GM19438 (cell line): Measurements from ENCODE around the gene CYB561.

Source experiments
- ATAC-seq: cut with Tn5 transposase; IDR thresholded peaks from one replicate; pipeline ENCODE4 v1.9.1; 2021; ENCODE audit warnings: low read depth; ENCODE audit not compliant: unreplicated experiment

Gene CYB561

GRCh38 chr17:63419398-63419797, 26.7 kb downstream of the CYB561 start:
- no peak for ATAC-seq

DNA sequence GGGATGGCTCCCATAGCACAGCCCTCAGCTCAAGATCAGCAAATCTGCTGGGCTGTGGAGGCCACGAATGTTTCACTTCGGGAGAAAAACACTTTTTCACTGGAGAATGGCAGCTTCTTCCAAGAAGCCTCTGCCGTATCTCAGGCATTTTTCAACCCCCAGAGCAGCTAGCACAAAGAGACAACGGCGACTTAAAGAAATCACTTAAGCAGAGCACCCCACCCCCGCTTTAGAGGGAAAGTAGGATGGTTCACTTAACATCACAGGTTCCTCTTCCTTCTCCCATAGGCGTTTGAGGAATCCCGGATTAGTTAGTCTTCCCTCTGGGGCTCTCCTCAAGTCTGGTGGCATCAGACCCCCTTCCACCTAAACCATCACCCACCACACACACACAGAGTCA, 27.6 kb downstream of the CYB561 start:
- ATAC-seq = no peak

DNA sequence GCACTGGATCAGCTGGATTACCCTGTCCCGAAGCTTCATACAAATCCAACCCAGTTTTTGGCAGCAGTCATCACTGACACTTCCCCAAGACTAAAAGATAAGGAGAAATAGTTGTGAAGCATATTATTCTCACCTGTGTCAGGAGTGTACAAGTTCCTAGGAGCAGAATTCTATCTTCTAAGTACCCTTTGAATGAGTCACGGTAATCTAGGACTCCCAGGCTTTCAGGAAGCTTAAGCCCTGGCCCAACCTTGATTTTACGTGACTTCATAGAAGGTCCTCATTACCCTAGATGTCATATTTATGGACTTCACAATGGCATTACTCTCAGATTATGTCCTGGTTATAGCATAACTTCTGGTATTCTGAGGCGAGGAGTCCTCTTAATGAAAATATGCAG, 31.9 kb downstream of the CYB561 start:
- ATAC-seq = no peak

GRCh38 chr17:63413128-63413527, 33.0 kb downstream of the CYB561 start:
- ATAC-seq = no peak

- ATAC-seq = no peak
These were observed 33.9 kb downstream of the CYB561 start for GRCh38 chr17:63412234-63412633.

DNA sequence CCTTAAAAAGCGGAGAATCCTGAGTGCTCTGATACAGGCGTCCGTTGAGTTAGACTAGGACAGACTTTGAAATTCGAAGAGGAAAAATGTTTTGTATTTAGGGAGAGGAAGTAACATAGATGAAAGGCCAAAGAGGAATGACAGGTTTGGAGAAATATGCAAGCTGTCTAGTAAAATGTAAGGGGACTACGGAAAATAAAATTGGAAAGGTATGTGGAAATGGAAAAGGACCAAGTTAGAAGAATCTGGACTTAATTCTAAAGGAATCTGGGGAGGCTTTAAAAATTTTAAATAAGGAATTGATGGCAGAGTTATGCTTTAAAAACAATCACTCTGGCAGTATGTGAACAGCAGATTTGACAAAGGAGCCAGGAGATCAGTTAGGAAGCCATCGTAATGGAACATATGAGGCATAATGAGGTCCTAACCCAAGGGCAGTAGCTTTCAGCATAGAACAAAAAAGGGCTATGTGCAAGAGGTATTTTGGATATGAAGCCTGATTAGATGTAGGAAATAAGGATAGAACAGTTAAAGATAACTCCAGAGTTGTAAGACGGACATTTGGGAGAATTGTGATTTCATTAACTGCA, 38.3 kb downstream of the CYB561 start:
- ATAC-seq = no peak

DNA sequence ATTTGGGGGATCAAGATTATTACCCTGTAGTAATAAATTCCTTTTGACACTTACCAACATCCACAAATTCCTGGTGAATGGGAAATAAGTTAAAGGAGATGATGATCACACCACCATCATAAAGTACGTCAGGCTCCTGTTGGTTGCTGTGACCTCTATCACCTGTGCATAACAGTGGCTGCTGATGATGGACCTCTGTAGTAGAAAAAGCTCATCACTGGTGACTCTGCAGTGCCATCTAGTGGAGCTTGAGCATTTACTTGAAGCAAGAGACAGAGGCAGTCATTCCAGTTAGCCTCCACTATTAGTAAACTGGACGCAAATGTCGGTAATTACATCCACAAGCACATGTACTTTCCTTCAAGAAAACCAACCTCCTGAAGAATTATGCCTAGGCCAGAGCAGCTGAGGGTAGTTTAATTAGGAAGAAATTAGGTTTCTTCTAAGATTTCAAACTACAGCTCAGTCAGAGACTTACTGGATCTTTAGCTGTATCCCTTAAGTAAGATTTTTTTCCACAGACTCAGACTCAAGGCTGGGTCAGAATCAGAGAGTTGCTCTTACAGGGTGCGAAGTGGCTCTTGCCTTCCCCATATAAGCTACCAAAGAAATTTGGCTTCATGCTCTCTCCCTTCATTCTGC, 39.3 kb downstream of the CYB561 start:
- no peak for ATAC-seq

DNA sequence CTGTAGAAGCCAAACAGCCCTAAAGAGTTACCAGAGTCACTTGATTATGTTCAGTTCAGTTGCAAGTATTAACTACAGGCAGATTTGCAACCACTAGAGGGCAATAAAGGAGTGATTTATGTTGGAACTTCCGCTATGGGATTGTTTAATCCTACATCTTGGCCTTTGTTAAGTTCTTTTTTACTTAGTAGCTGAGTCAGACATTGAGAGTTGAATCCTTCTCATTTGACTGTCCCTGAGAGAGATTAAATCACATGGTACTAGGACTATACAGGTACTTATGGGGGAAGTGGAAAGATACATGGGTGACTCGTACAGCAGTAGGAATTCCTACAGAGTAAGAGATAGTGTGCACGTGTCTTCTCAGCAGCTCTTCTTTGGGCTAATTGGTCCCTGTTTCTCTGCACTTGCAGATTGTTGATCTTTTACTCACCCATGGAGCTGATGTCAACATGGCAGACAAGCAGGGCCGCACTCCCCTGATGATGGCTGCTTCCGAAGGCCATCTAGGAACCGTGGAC, 40.3 kb downstream of the CYB561 start:
- no peak for ATAC-seq

DNA sequence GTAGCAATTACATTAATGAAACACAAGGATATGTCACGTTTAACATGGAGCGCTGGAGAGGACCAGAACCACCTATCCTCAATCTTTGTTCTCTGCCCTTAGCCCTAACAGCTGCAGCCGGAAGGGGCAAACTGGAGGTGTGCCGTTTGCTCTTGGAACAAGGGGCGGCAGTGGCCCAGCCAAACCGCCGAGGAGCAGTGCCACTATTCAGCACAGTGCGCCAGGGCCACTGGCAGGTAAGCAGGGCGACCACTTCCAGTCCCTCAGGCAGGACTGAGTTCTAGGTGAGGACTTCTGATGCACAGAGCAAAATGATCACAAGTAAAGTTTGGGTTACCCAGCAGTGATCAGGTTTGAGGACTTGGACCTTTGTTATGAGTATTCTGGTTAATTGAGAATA, 41.1 kb downstream of the CYB561 start:
- ATAC-seq = no peak

GRCh38 chr17:63402431-63403212, 43.5 kb downstream of the CYB561 start:
- ATAC-seq = no peak

GRCh38 chr17:63399856-63400255, 46.2 kb downstream of the CYB561 start:
- no peak for ATAC-seq

DNA sequence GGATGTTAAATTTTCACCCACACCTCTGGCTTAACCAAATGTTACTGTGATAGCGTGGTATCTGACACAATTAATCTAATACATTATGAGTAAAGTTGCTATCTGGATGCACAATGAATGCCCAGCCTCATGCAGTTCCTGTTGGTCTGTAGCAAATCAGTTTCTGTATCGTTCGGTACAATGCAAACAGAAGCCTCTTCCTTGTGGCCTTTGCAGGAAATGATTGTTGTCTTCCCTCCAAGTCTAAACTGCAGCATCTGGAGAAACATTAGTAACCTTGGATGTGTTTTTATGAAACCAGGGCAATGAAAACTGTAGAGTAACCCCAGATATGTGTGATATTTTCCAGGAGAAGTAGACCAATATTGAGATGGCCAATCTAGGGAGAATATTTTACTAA, 46.8 kb downstream of the CYB561 start:
- no peak for ATAC-seq

- no peak for ATAC-seq
These were observed 47.4 kb downstream of the CYB561 start for GRCh38 chr17:63398680-63399079.

DNA sequence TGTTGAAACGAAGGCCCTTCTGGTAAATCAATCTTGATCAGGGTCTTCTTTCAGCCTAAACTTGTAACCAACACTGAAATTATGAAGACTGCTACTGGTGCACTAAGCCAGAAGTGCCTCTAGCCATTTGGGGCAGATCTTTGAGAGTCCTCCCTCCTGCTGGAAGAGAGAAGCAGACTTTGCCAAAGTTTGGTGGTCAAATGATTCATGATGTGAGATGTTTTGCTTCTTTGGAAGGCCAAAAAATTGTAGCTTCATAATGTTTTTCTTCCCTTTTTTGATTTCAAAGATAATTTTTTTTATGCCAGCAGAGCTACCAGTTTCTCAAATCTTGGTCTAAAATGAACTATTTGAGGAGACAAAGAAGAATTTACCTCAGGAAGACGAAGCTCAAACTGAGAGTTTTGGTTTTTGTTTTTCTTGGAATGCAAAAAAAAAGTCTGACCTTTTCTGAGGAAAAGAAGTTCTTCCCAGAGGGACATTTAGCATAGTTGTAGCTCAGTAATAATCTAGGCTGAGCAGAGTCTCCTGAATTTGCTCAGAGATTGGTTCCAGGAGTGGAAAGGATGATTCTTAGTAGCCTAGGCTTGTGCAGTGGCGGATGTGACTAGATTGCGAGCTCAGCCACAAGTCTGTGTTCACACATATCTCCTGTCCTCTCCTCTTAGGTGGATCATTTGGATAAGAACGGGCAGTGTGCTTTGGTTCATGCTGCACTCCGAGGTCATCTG, 50.9 kb downstream of the CYB561 start:
- no peak for ATAC-seq

DNA sequence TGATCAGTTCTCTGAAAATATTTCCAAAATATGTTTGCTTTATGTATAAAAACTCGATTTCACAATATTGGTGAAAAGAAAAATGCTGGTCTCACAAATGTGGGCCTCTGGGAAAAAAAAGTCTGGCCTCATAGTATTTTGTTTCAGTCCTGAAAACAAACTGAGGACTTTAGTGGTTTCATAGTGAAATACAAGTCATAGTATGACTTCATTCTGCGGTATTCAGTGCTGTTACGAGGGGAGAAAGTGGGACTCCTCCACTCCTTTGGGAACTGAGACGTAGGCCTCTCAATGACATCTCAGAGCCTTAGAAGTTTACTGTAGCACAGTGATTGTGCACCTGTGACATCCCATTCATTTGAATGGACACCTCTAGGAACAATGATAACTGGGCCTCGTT, 56.0 kb downstream of the CYB561 start:
- ATAC-seq = no peak

DNA sequence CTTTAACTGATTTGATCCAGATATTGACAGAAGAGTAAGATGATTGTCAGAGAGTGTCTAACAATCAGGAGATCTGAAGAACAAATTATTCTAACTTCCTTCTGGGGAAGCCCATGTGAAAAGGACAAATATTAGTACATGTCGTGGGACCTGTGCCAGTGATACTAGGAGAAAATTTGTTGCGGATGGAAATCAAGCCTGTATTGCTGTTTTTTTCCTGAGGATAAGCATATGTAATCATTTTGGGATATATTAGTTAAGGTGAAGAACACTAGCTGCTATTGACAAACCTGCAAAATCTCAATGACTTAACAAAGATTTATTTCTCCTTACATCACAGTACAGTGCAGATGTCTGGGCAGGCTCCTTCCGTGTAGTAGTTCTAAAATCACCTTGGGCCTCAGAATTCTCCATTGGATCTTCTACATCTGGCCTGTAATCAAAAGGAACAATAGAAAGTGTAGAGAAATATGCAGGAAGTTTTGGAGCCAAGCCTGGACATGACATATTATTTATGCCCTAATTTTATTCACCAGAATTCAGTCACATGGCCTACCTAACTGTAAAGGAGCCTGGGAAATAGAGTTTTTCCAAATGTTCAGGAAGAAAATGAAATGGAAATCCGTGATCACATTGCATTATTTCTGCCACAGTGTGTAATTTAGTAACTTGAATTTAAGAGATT, 58.3 kb downstream of the CYB561 start:
- no peak for ATAC-seq

- no peak for ATAC-seq
These were observed 63.3 kb downstream of the CYB561 start for GRCh38 chr17:63382826-63383225.
